Astrocyte (in vitro differentiated cells and primary cell): Measurements from ENCODE around the gene DCUN1D1. TPM values are rescaled to one million over a fixed set of nuclear protein-coding genes. Genes with fewer than 3 reads are reported as not detected.

Experiments used
- DNase-seq: peaks from one replicate; pipeline ENCODE4 v3.0.0-alpha.2; 2010; ENCODE audit warnings: low read depth
- FAIRE-seq: peaks from 2 replicates; lab custom pipeline; 2011; peaks lifted over from hg19 to GRCh38; lab: Jason Lieb, UNC
- H2AFZ ChIP-seq: 2 replicates; pipeline ENCODE4 v1.6.0; 2012; ENCODE audit warnings: low read depth, low read length, inconsistent platforms
- H3K27ac ChIP-seq: 2 replicates; pipeline ENCODE4 v1.5.1; 2011; ENCODE audit warnings: low read depth, low read length, inconsistent platforms
- H3K27me3 ChIP-seq: 2 replicates; pipeline ENCODE4 v1.6.0; 2011; ENCODE audit warnings: low read length, inconsistent platforms; ENCODE audit not compliant: insufficient read depth
- H3K36me3 ChIP-seq: 2 replicates; pipeline ENCODE4 v1.5.1; 2011; ENCODE audit warnings: low read length, inconsistent platforms; ENCODE audit not compliant: insufficient read depth
- H3K4me1 ChIP-seq: 2 replicates; pipeline ENCODE4 v1.5.1; 2011; ENCODE audit warnings: low read length, inconsistent platforms; ENCODE audit not compliant: insufficient read depth
- H3K4me2 ChIP-seq: 2 replicates; pipeline ENCODE4 v1.6.0; 2012; ENCODE audit warnings: low read length, inconsistent platforms
- H3K4me3 ChIP-seq: 2 replicates; pipeline ENCODE4 v1.5.1; 2011; ENCODE audit warnings: low read depth, mild to moderate bottlenecking, low read length, inconsistent platforms; ENCODE audit not compliant: insufficient read depth
- H3K79me2 ChIP-seq: 2 replicates; pipeline ENCODE4 v1.6.0; 2012; ENCODE audit warnings: mild to moderate bottlenecking, low read length, inconsistent platforms; ENCODE audit not compliant: insufficient read depth
- H3K9ac ChIP-seq: 2 replicates; pipeline ENCODE4 v1.6.0; 2012; ENCODE audit warnings: mild to moderate bottlenecking, low read length, inconsistent platforms
- H3K9me3 ChIP-seq: 2 replicates; pipeline ENCODE4 v1.5.1; 2012; ENCODE audit warnings: low read depth, mild to moderate bottlenecking, low read length, inconsistent platforms; ENCODE audit not compliant: insufficient read depth
- H4K20me1 ChIP-seq: 2 replicates; pipeline ENCODE4 v1.6.0; 2012; ENCODE audit warnings: low read length, inconsistent platforms; ENCODE audit not compliant: insufficient read depth
- H3K27ac Mint-ChIP-seq: one replicate; pipeline ENCODE4 v1.8.0; 2021; ENCODE audit warnings: mild to moderate bottlenecking, mixed read lengths; ENCODE audit not compliant: unreplicated experiment
- H3K27me3 Mint-ChIP-seq: one replicate; pipeline ENCODE4 v1.8.0; 2021; ENCODE audit warnings: low read depth, mixed read lengths; ENCODE audit not compliant: unreplicated experiment
- H3K36me3 Mint-ChIP-seq: one replicate; pipeline ENCODE4 v1.8.0; 2021; ENCODE audit warnings: low read depth, mixed read lengths; ENCODE audit not compliant: unreplicated experiment
- H3K4me1 Mint-ChIP-seq: one replicate; pipeline ENCODE4 v1.8.0; 2021; ENCODE audit warnings: low read depth, mixed read lengths; ENCODE audit not compliant: unreplicated experiment
- H3K4me3 Mint-ChIP-seq: one replicate; pipeline ENCODE4 v1.8.0; 2021; ENCODE audit warnings: mild to moderate bottlenecking, moderate library complexity, mixed read lengths; ENCODE audit not compliant: unreplicated experiment
- H3K9me3 Mint-ChIP-seq: one replicate; pipeline ENCODE4 v1.8.0; 2021; ENCODE audit warnings: mild to moderate bottlenecking, mixed read lengths; ENCODE audit not compliant: unreplicated experiment
- CTCF ChIP-seq: IDR thresholded peaks from 2 replicates; pipeline ENCODE4 v1.5.1; 2011; ENCODE audit warnings: low read depth, mild to moderate bottlenecking, inconsistent platforms, low read length, moderate library complexity; ENCODE audit not compliant: insufficient read depth
- EZH2 ChIP-seq: IDR thresholded peaks from 2 replicates; pipeline ENCODE4 v1.6.1; 2012; ENCODE audit warnings: mild to moderate bottlenecking, low read length, inconsistent platforms; ENCODE audit not compliant: insufficient read depth
- total RNA-seq: library from RNA; stranded (reverse); gene quantifications from 2 replicates; pipeline ENCODE4 v1.2.1, GENCODE V29; 2021

DCUN1D1 gene
- total RNA-seq, 1 donor from 2014 or later, result 50.2 TPM

GRCh38 chr3:183015185-183015584 is 34.8 kb upstream of the DCUN1D1 start:
- Mint-ChIP-seq H3K4me3 (no peak overlapping the region), H3K4me1 (no peaks in the 10 kb centered on the region), H3K9me3 (no peaks in the 10 kb centered on the region), H3K27ac (no peak overlapping the region), H3K36me3 (peaks cover 8% of the 10 kb centered on the region), H3K27me3 (no peaks in the 10 kb centered on the region)
- no peak for FAIRE-seq
- H2AFZ ChIP-seq, result no peak overlapping the region
- H3K4me1 ChIP-seq, result no peaks in the 10 kb centered on the region
- no peak overlapping the region for H3K4me2 ChIP-seq
- no peaks in the 10 kb centered on the region for H3K79me2 ChIP-seq
- DNase-seq, result no peak
- no peak overlapping the region for H3K9ac ChIP-seq
- H3K27ac ChIP-seq, result no peak overlapping the region
- TF ChIP-seq CTCF, result no peak
- H3K36me3 ChIP-seq, result peaks cover 2% of the 10 kb centered on the region
- no peaks in the 10 kb centered on the region for H3K9me3 ChIP-seq
- H3K27me3 ChIP-seq, result no peaks in the 10 kb centered on the region
- H4K20me1 ChIP-seq, result no peaks in the 10 kb centered on the region
- no peak overlapping the region for H3K4me3 ChIP-seq

GRCh38 chr3:183013856-183014255 is 33.5 kb upstream of the DCUN1D1 start:
- Histone ChIP-seq H3K27ac (no peak overlapping the region), H3K27me3 (no peaks in the 10 kb centered on the region), H3K4me1 (no peaks in the 10 kb centered on the region), H3K4me3 (no peak overlapping the region), H3K79me2 (no peaks in the 10 kb centered on the region), H3K9me3 (no peaks in the 10 kb centered on the region), H3K4me2 (no peak overlapping the region), H3K9ac (no peak overlapping the region), H3K36me3 (no peaks in the 10 kb centered on the region), H2AFZ (no peak overlapping the region), H4K20me1 (no peaks in the 10 kb centered on the region)
- Mint-ChIP-seq H3K36me3 (peaks cover 8% of the 10 kb centered on the region), H3K9me3 (no peaks in the 10 kb centered on the region), H3K4me1 (peaks cover 4% of the 10 kb centered on the region), H3K27ac (no peak overlapping the region), H3K4me3 (no peak overlapping the region), H3K27me3 (no peaks in the 10 kb centered on the region)
- FAIRE-seq (no peak), DNase-seq (no peak)
- TF ChIP-seq EZH2, result no peak
- no peak for TF ChIP-seq CTCF

- H3K27ac ChIP-seq, result no peak overlapping the region
- TF ChIP-seq CTCF, result no peak
- TF ChIP-seq EZH2, result no peak
- Mint-ChIP-seq H3K9me3 (no peaks in the 10 kb centered on the region), H3K36me3 (peaks cover 5% of the 10 kb centered on the region), H3K4me1 (peaks cover 4% of the 10 kb centered on the region), H3K27me3 (no peaks in the 10 kb centered on the region), H3K4me3 (no peak overlapping the region), H3K27ac (no peak overlapping the region)
- no peaks in the 10 kb centered on the region for H3K27me3 ChIP-seq
- H4K20me1 ChIP-seq, result no peaks in the 10 kb centered on the region
- no peaks in the 10 kb centered on the region for H3K79me2 ChIP-seq
- H3K36me3 ChIP-seq, result no peaks in the 10 kb centered on the region
- no peaks in the 10 kb centered on the region for H3K4me1 ChIP-seq
- H3K9me3 ChIP-seq, result no peaks in the 10 kb centered on the region
- H3K4me2 ChIP-seq, result no peak overlapping the region
- no peak for FAIRE-seq
- no peak for DNase-seq
- no peak overlapping the region for H3K9ac ChIP-seq
- no peak overlapping the region for H2AFZ ChIP-seq
- H3K4me3 ChIP-seq, result no peak overlapping the region
Measured at GRCh38 chr3:183013074-183013473, 32.7 kb upstream of the DCUN1D1 start.
